ENCODE results near the gene GPR160. TPM values are rescaled to one million over a fixed set of nuclear protein-coding genes. Genes with fewer than 3 reads are reported as not detected.

Gene GPR160
- total RNA-seq, 1 experiment from 2014 or later, result 9.9 TPM

DNA sequence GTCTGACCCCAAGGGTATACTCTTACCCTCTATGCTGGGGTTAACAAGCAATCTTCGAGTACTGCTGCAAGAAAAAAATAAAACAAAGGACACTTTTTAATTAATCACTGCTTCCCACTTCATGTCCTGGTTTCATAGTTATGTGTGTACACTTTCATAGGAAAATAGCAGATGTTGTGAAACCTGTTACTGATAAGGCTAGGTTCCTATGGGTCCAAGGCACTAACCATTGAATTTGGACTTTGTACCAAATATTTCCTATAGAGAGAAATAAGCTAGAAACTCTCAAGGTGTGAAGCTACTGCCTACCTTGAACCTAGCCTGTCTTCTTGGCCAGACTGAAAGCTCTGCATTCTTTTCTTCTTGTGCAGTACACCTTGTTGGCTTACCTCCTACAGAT is 14.6 kb upstream of the GPR160 start:
- no peaks in the 10 kb centered on the region for H3K9me2 ChIP-seq (ENCODE audit: insufficient read depth)
- BruUV-seq (replicated peaks), result no TSS peak
- no peak overlapping the region for H2AFZ ChIP-seq (ENCODE audit: low read depth, low read length, poor library complexity, severe bottlenecking)
- H3K27me3 ChIP-seq (ENCODE audit: insufficient read depth, low read length), result no peaks in the 10 kb centered on the region
- no peaks in the 10 kb centered on the region for H3K79me2 ChIP-seq (ENCODE audit: insufficient read depth, low read length)
- H3K4me1 ChIP-seq (ENCODE audit: control insufficient read depth in 1 of 2, insufficient read depth in 2 of 2, low read length in 2 of 2), result no peaks in the 10 kb centered on the region
- ChIA-PET RAD21 (ENCODE audit: low non-redundant PET in 1 of 2, low total read pairs in 2 of 2, uncharacterized antibody in 2 of 2, unreplicated experiment in 2 of 2) (no interaction called here), CTCF (no interaction called here), POLR2A (no interaction called here)
- no peak for TF ChIP-seq ELF1 (IDR thresholded peaks at IDR 0.05; ENCODE audit: borderline replicate concordance, low read depth)
- TF ChIP-seq, protein P1, sequence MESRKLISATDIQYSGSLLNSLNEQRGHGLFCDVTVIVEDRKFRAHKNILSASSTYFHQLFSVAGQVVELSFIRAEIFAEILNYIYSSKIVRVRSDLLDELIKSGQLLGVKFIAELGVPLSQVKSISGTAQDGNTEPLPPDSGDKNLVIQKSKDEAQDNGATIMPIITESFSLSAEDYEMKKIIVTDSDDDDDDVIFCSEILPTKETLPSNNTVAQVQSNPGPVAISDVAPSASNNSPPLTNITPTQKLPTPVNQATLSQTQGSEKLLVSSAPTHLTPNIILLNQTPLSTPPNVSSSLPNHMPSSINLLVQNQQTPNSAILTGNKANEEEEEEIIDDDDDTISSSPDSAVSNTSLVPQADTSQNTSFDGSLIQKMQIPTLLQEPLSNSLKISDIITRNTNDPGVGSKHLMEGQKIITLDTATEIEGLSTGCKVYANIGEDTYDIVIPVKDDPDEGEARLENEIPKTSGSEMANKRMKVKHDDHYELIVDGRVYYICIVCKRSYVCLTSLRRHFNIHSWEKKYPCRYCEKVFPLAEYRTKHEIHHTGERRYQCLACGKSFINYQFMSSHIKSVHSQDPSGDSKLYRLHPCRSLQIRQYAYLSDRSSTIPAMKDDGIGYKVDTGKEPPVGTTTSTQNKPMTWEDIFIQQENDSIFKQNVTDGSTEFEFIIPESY (IDR thresholded peaks at IDR 0.05; ENCODE audit: extremely low read depth, insufficient replicate concordance, low read length), result no peak
- TF ChIP-seq EZH2phosphoT487 (IDR thresholded peaks at IDR 0.05; ENCODE audit: borderline replicate concordance), result no peak
- H4K20me1 ChIP-seq (ENCODE audit: insufficient read depth), result no peaks in the 10 kb centered on the region
- no peak overlapping the region for H3K27ac ChIP-seq (ENCODE audit: low read depth, low read length)
- H3K36me3 ChIP-seq (ENCODE audit: control insufficient read depth in 1 of 2, insufficient read depth in 2 of 2, low read length in 2 of 2), result no peaks in the 10 kb centered on the region
- no peak for DNase-seq (ENCODE audit: low read depth, low spot score)
- H3K9ac ChIP-seq (ENCODE audit: low read length), result no peak overlapping the region
- intact Hi-C loops (cut with micrococcal nuclease), result no loop called here
- ATAC-seq, result no peak
- no peak overlapping the region for H3K4me2 ChIP-seq (ENCODE audit: low read length)
- H3K9me3 ChIP-seq (ENCODE audit: control insufficient read depth in 1 of 2, insufficient read depth in 1 of 2, low read depth in 1 of 2, low read length in 2 of 2), result no peaks in the 10 kb centered on the region
- H3K4me3 ChIP-seq (replicated peaks in 1 of 2; ENCODE audit: low read depth in 1 of 2, low read length in 2 of 2), result no peak overlapping the region

DNA sequence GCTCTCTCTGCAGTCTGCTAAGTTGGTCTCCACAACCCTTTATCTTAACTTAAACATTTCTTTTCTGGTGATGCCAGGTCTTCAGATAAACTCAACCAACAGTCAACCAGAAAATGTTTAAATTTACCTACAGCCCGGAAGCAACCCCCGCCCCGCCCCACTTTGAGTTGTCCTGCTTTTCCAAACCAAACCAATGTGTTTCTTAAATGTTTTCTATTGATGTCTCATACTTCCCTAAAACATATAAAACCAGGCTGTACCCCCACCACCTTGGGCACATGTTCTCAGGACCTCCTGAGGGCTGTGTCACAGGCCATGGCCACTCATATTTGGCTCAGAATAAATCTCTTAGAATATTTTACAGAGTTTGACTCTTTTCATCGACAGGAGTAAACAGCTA is 13.2 kb upstream of the GPR160 start:
- no peak for ATAC-seq
- H3K4me3 ChIP-seq (replicated peaks in 1 of 2; ENCODE audit: low read depth in 1 of 2, low read length in 2 of 2), result no peak overlapping the region
- no peaks in the 10 kb centered on the region for H3K79me2 ChIP-seq (ENCODE audit: insufficient read depth, low read length)
- BruUV-seq (replicated peaks), result no TSS peak
- no peak for DNase-seq (ENCODE audit: low read depth, low spot score)
- H3K9me2 ChIP-seq (ENCODE audit: insufficient read depth), result no peaks in the 10 kb centered on the region
- no peaks in the 10 kb centered on the region for H3K4me1 ChIP-seq (ENCODE audit: control insufficient read depth in 1 of 2, insufficient read depth in 2 of 2, low read length in 2 of 2)
- H3K9ac ChIP-seq (ENCODE audit: low read length), result no peak overlapping the region
- H3K4me2 ChIP-seq (ENCODE audit: low read length), result no peak overlapping the region
- no peak overlapping the region for H2AFZ ChIP-seq (ENCODE audit: low read depth, low read length, poor library complexity, severe bottlenecking)
- H3K9me3 ChIP-seq (ENCODE audit: control insufficient read depth in 1 of 2, insufficient read depth in 1 of 2, low read depth in 1 of 2, low read length in 2 of 2), result no peaks in the 10 kb centered on the region
- RAD21 ChIA-PET (ENCODE audit: low non-redundant PET in 1 of 2, low total read pairs in 2 of 2, uncharacterized antibody in 2 of 2, unreplicated experiment in 2 of 2), result no interaction called here
- H3K36me3 ChIP-seq (ENCODE audit: control insufficient read depth in 1 of 2, insufficient read depth in 2 of 2, low read length in 2 of 2), result no peaks in the 10 kb centered on the region
- CTCF ChIA-PET, result no interaction called here
- no peaks in the 10 kb centered on the region for H3K27me3 ChIP-seq (ENCODE audit: insufficient read depth, low read length)
- H4K20me1 ChIP-seq (ENCODE audit: insufficient read depth), result no peaks in the 10 kb centered on the region
- POLR2A ChIA-PET, result no interaction called here
- no peak overlapping the region for H3K27ac ChIP-seq (ENCODE audit: low read depth, low read length)
- intact Hi-C loops (cut with micrococcal nuclease), result no loop called here
- TF ChIP-seq, protein P2, sequence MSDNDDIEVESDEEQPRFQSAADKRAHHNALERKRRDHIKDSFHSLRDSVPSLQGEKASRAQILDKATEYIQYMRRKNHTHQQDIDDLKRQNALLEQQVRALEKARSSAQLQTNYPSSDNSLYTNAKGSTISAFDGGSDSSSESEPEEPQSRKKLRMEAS (IDR thresholded peaks at IDR 0.05), result no peak
- TF ChIP-seq SIN3A (IDR thresholded peaks at IDR 0.05; ENCODE audit: low read depth) (no peak), FOSL1 (IDR thresholded peaks at IDR 0.05; ENCODE audit: low read depth) (no peak), EGR1 (IDR thresholded peaks at IDR 0.05; ENCODE audit: low read depth) (no peak), ZFX (IDR thresholded peaks at IDR 0.05) (no peak), POLR2AphosphoS5 (IDR thresholded peaks at IDR 0.05; ENCODE audit: low read depth, low read length) (no peak), SP1 (IDR thresholded peaks at IDR 0.05; ENCODE audit: low read depth) (no peak), POLR2A (IDR thresholded peaks at IDR 0.05; ENCODE audit: borderline replicate concordance, extremely low read depth, insufficient read depth, insufficient read length) (no peak), TCF7L2 (IDR thresholded peaks at IDR 0.05; ENCODE audit: borderline replicate concordance, extremely low read depth, insufficient read depth, insufficient read length) (no peak), RAD21 (IDR thresholded peaks at IDR 0.05; ENCODE audit: low read depth) (no peak), ELF1 (IDR thresholded peaks at IDR 0.05; ENCODE audit: borderline replicate concordance, low read depth) (no peak), EZH2phosphoT487 (IDR thresholded peaks at IDR 0.05; ENCODE audit: borderline replicate concordance) (no peak)
- TF ChIP-seq, protein P3, sequence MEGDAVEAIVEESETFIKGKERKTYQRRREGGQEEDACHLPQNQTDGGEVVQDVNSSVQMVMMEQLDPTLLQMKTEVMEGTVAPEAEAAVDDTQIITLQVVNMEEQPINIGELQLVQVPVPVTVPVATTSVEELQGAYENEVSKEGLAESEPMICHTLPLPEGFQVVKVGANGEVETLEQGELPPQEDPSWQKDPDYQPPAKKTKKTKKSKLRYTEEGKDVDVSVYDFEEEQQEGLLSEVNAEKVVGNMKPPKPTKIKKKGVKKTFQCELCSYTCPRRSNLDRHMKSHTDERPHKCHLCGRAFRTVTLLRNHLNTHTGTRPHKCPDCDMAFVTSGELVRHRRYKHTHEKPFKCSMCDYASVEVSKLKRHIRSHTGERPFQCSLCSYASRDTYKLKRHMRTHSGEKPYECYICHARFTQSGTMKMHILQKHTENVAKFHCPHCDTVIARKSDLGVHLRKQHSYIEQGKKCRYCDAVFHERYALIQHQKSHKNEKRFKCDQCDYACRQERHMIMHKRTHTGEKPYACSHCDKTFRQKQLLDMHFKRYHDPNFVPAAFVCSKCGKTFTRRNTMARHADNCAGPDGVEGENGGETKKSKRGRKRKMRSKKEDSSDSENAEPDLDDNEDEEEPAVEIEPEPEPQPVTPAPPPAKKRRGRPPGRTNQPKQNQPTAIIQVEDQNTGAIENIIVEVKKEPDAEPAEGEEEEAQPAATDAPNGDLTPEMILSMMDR (IDR thresholded peaks at IDR 0.05 in 2 of 3, conservative IDR thresholded peaks at IDR 0.05 in 1 of 3; ENCODE audit: borderline replicate concordance in 1 of 3, insufficient read depth in 1 of 3, low read depth in 2 of 3, low read length in 2 of 3), result no peak
